DMS79 treated with DMSO at 0.1 percent for 48 hours (cell line): ENCODE measurements around the gene SARS2.

Experiments
- DNase-seq: peaks from one replicate; lab custom pipeline; 2025; lab: John Stamatoyannopoulos, UW

The SARS2 gene

DNA sequence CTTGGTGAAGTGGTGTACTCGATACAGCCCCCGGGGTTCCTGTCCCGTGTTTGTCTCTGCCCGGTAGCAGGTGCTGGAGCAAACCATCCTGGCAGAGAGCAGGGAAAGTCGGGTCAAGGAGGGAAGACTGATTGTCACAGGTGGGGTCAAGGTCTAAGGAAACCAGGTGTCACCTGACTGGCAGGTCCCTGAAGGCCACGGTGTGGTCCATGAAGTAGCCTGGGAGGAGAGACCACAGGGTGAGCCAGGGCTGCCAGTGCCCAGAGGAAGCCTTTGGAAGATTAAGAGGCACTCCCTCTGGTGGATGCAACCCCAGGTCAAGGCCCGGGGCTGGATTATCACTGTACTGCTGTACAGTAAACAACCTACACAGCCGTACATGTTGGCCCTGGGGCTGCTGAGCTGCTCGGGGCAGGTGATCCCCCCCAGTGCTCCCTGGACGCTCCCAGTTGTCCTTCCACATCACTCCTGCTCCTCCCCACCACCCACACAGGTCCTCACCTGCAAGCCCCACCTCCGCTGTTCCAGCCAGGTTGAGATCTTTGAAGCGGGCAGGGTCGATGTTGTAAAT, 12.6 kb downstream of the SARS2 start:
- no peak for DNase-seq

DNA sequence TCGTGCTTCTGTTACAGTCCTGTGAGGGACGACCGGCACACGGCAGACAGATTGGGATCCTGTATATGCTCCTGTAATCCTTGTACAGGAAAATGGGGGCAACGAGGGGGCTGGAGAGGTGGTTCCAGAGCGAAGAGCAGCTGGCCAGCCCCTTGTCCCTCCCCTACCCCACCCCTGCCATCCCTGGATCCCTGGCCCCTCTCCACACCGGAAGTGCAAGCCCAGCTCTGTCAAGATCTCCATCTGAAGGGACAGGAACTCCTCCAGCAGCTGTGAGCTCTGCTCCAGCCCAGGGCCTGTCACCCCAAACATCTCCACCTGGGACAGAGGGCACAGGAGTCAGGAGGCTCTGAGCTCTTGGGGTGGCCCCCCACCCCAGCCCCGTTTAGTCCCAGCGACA, 13.0 kb downstream of the SARS2 start:
- no peak for DNase-seq

DNA sequence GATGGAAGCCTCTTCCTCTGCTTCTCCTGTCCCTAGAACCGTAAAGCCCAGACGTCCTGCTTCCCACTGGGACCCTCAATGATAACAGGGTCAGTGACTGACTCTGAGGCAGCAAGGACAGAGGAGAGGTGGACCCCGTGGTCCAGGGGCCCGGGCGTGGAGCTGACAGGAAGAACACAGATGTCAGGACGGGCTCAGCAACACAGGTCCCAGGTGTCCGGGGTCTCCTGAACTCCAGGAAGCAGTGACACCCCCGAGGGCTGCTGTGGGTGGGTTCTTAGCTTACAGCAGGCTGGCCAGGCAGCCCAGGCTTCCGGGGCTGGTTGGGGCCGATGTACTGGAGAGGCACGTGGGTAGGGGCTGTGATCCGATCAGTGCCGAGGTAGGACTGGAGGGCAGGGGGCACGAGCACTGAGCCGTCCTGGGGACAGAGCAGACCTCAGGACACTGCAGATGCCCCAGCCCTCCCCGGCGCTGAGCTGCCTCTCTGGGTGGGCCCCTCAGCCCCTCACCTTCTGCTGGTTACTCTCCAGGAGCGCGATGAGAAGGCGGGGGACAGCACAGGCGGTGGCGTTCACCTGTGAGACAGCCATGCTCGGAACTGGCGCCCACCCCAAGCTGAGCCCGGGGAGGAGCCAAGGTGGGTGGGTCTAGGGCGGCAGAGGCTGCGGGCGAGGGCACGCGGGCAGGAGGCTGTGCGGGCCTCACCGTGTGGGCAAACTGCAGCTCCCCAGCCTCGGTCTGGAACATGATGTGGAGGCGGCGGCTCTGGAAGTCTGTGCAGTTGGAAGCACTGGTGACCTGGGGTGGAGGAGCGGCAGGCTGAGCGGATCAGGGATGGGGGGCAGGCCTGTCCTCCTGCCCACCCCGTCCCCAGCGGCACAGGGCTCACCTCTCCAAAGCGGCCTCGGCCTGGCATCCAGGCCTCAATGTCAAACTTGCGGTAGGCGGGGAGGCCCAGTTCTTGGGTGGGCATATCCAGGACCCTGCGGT, 14.9 kb downstream of the SARS2 start:
- no peak for DNase-seq

DNA sequence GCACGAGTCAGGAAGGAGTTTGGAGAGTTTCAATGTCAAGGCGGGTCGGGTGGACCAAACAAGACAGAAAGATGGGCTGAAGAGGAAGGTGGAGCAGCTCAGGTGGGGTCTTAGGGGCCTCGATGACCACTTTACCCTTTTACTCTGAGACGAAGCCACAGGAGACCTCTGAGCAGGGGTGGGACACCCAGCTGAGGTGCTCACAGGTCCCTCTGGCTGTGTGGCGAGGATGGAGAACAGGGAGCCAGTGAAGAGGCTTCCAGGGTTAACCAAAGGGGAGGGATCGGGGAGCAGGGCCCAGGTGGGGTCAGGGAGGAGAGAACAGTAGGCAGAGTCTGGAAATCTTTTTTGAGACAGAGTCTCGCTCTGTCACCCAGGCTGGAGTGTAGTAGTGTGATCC, 16.6 kb downstream of the SARS2 start:
- DNase-seq, result no peak

- DNase-seq, result no peak
Measured at GRCh38 chr19:38912600-38913514, 17.7 kb downstream of the SARS2 start.

DNA sequence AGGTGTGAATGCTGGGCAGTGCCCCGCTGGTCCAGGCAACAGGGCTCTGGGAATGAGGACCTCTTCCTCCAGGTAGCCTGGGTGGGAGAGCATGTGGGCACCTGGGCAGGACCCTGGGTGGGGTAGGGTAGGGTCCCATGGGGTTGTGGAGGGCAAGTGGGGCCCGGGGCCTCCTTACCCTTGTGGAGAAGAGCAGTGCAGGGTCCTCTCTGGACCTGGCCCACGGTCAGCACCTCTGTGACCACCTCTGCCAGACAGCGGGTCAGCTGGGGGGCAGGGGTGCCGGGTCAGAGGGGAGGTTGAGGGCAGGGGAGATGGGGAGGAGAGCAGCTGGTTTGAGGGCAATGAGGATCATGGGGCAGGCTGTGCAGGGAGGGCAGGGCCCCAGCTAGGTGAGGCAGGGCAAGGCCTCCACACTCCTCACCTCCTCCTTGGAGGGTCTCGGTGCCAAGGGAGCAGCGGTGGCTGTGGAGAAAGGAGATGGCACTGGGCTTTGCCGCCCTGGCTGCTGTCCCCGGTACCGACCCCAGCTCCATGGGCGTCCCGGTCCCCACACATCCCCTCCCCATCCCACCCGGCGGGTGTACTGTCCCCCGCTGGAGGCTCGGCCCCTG, 19.1 kb downstream of the SARS2 start:
- no peak for DNase-seq

DNA sequence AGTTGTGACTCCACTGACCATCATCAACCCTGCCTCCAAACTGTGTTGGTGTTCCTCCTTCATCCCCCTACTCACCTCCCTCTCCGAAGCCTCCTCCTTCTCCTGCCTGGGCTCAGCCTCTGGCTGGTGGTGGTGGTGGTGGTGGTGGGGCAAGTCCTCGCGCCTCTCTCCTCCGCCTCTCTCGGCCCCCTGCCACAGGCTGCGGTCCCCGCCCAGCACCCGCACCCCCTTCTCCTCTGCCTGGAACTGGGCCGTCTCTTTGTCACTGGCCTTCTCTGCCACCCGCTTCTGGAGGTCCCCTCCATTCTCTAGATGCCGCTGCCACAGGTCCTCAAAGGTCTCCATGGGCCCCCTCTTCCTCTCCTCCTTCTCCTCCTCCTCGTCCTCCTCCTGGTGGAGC, 20.1 kb downstream of the SARS2 start:
- no peak for DNase-seq

DNA sequence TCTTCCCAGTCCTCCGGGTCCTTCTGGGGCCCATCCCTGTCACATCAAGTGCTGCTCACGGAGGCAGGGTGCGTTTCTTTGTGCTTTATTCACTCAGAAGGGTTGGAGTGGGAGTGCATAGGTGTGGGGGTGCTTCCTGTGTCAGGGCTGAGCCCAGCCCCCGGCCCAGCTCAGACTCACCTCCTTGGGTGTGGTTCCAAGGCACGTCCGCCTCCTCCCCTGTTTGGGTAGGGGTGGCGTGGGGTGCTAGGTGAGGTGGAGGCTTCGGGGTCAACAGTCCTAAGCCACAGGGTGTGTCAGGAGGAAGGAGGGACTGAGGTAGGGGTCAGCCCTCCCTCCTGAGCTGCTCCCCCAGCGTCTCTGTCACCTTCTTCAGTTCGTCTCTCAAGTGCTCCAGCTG, 21.7 kb downstream of the SARS2 start:
- no peak for DNase-seq

- no peak for DNase-seq
Measured at GRCh38 chr19:38907670-38908069, 22.9 kb downstream of the SARS2 start.

GRCh38 chr19:38907227-38907626, 23.3 kb downstream of the SARS2 start:
- no peak for DNase-seq

GRCh38 chr19:38905620-38906019, 24.9 kb downstream of the SARS2 start:
- DNase-seq, result no peak

- DNase-seq, result no peak
Measured at GRCh38 chr19:38904581-38905539, 25.7 kb downstream of the SARS2 start.

DNA sequence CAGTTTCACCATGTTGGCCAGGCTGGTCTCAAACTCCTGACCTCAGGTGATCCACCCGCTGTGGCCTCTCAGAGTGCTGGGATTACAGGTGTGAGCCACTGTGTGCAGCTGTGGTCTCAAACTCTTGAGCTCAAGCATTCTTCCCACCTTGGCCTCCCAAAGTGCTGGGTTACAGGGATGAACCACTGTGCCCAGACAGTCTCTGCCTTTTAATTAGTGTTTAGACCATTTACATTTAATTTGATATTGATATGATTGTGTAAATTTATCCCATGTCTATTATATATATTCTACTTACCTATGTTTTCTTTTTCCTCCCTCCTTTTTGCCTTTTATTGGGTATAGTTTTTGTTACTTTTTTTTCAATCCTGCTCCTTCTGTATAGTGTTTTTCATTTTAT, 28.9 kb downstream of the SARS2 start:
- DNase-seq, result no peak

DNA sequence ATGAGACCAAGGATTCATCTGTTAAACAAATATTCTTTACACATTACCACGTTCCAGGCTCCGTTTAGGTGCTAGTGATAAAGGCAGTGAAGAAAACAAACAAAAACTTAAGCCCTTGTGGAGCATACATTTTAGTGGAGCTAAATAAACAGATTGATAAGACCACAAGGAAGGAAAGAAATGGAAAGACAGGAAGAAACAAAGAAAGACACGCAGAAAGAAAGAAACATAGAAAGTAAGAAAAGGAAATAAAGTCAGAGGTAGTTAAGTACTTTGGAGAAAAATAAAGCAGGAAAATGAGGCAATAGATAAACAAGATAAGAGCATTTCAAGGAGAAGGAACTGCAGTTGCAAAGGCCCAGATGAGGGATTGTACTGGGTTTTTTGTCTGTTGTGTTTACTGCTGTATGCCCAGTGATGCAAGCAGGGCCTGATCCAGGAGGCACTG, 29.8 kb downstream of the SARS2 start:
- no peak for DNase-seq

- DNase-seq, result no peak
Measured at GRCh38 chr19:38900202-38900629, 30.3 kb downstream of the SARS2 start.

GRCh38 chr19:38899447-38900201, 30.9 kb downstream of the SARS2 start, which contains the start of the genes NFKBIB and SIRT2:
Gene NFKBIB (plus strand): TSS chr19:38899969. CDS start chr19:38900033, 64 bp downstream.
Gene SIRT2 (minus strand): TSS chr19:38899618. CDS start chr19:38899521, 97 bp downstream.
- DNase-seq, result peak; percentile 99

- peak; percentile 26 for DNase-seq
Measured at GRCh38 chr19:38898788-38899446, 31.6 kb downstream of the SARS2 start.

GRCh38 chr19:38894968-38895367, 35.6 kb downstream of the SARS2 start:
- DNase-seq, result no peak

GRCh38 chr19:38893341-38893771, 37.2 kb downstream of the SARS2 start:
- DNase-seq, result no peak
